T1000 (cell line): ENCODE results near the gene CD164L2.
A peak's percentile ranks its signal among the peaks of the same experiment; 100 is the strongest.

Experiments
- DNase-seq: peaks from one replicate; lab custom pipeline; 2025; ENCODE audit warnings: mixed read lengths; lab: John Stamatoyannopoulos, UW

The CD164L2 gene

DNA sequence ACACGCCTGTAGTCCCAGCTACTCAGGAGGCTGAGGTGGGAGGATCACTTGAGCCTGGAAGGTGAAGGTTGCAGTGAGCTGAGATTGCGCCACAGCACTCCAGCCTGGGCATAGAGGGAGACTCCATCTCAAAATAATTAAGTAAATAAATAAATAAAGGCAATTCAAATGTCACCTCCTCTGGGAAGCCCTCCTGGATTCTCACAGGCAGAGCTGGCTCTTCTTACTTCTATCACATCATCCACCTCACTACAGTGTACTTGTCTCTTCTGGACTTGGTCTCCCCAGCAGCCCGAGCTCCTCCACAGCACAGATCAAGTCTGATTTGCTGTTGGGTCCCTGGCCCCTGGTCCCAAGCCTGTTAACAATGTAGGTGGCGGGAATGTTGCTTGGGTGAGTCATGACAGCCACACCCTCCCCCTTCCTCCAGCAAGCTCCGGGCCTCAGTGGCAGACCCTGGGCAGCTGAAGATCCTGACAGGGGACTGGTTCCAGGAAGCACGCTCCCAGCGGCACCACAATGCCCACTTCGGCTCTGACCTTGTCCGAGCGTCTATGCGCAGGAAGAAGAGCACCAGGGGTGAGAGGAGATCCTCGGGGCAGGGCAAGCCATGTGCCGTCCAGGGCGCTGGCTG is 36.0 kb downstream of the CD164L2 start:
- no peak for DNase-seq

DNA sequence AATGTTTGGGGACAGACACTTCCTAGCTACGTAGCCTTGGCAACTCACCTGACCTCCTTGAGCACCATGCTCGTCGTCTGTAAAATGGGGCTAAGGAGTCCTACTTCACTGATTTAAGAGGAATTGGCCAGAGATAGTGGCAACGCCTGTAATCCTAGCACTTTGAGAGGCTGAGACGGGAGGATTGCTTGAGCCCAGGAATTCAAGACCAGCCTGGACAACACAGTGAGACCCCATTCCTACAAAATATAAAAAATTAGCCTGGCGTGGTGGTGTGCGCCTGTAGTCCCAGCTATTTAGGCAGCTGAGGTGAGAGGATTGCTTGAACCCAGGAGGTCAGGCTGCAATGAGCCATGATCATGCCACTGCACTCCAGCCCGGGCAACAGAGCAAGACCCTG is 36.8 kb downstream of the CD164L2 start:
- DNase-seq, result no peak

DNA sequence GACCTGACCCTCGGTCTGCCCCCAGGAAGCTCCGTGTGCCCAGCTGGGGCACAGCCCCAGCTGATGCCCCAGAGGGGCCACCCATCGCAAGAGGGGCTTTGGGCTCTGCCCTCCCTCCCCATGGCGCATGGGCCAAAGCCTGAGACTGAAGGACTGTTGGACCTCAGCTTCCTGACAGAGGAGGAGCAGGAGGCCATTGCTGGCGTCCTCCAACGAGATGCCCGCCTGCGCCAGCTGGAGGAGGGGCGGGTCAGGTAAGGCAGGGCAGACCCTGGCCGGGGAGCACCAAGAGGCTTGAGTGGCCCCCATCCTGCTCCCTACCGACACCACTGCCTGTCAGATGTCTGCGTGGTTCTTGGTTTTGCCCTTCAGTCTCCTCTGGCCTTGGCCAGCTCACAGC is 37.9 kb downstream of the CD164L2 start:
- no peak for DNase-seq

DNA sequence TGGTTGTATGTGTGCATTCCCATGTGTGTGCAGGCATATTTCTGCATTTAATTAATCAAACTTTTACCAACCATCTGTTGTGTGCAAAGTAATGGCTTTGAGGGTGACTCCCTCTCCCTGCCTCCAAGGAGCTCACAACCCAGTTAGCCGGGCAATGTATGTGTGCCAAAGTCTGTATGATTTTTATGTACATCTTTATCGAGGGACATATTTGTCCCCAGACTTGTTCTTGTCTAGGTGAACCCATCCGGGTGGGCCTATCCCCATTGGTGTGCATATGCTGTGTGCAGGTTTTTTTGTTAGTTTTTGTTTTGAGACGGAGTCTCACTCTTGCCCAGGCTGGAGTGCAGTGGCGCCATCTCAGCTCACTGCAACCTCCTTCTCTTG is 39.5 kb downstream of the CD164L2 start:
- no peak for DNase-seq

DNA sequence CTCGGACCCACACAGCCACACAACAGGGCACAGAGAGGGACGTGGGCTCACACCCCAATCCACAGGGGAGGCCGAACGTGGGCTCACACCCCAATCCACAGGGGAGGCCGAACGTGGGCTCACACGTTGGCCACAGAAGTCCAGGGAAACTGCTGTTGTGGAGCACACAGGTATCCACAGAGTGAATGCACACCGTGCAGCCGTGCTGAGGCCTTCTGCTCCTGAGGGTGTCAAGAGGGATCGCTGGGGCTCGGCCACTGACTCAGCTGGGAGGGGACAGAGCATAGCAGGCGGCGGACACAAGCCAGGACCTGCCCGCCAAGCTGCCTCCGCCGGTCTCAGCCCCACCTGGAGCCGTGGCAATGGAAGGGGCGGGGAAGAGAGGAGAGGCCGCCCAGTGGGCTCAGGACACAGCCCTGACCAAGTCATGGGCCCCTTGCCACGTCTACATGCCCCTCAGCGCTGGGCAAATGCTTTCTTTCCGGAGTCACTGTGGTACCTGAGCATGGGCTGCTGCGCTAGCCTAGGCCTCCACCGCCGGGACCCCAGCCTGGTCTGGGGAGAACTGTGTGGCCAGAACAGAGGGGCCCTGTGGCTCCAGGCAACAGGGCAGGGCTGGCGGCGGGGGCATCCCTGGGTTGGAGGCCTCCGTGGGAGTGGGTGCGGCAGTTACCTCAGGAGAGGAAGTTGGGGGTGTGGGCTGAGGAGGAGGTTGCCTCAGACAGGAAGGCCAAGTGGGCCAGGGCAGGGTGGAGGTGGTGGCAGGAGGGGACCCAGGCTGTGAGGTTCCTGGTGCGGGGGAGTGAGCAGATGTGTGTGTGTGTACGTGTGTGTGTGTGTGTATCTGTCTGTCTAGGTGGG is 40.1 kb downstream of the CD164L2 start:
- no peak for DNase-seq

DNA sequence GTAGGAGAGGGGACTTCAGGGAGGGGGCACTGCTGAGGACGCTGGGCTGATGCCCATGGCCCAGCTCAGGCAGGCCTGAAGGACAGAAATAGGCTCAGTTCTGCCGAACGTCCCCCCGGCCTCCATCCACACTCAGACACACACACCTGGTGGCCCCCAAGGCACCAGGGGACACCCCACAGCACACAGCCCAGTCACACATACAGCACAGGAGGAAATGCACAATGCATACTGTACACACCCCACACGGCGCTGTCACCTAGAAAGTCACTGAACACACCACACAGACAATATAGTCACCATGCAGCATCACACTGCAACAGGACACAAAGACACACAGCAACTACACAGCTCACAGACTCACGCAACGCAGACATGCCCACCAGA is 40.7 kb downstream of the CD164L2 start:
- DNase-seq, result no peak

DNA sequence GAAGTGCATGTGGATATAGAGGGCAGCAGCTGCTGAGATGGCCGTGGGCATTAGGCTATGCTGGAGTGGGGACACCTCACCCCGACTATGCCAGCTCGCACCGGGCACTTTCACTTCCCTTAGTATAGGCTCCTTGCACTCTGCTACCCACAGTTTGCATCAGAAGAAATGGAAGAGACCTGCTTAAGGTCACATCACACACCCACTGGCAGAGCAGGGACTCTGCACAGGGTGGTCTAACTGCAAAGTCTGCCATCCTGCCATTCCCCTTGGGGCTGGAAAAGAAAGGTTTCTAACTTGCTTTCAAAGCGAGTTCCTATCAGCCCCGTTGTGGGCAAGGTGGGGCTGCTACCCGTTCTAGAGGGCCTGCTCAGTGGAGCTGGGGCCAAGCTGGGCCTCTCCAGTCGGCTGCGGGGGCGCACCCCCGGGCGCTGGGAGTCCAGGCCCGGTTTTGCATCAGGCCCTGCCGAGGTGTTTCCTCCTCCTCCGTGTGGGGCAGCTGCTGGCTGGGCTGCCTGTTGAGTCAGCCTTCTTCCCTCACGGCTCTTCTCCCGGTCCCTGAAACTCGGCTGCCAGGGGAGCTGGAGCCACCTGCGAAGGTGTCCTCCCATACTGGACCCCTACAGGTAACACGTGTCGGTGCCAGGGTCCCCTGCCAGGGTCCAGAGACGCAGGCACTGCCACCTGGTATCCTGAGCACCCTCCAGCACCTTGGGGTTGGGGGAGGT is 41.4 kb downstream of the CD164L2 start, which contains the start of gene SYTL1:
Gene SYTL1 (plus strand): TSS at position 498 of the 728 bp plus-strand sequence. CDS start 3,313 bp downstream, outside the sequence.
- peak; percentile 26 for DNase-seq

DNA sequence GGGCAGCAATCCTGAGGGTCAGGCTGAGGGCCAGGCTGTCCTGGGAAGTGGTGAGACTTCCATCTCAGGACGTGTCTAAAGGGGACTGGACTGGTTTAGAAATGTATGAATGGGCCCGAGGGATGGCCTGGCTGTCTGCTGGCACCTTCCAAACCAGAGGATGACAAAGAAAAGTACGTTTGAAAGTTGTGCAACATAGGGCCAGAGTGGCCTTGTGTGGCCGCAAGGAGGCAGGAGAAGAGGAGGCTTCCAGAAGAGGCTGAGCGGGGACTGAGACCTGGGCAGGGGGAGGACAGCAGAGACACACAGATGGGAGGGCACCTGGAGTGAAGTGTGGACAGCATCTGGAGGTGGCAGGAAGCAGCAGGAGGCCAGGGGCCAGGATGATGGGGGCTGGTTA is 43.9 kb downstream of the CD164L2 start:
- no peak for DNase-seq

DNA sequence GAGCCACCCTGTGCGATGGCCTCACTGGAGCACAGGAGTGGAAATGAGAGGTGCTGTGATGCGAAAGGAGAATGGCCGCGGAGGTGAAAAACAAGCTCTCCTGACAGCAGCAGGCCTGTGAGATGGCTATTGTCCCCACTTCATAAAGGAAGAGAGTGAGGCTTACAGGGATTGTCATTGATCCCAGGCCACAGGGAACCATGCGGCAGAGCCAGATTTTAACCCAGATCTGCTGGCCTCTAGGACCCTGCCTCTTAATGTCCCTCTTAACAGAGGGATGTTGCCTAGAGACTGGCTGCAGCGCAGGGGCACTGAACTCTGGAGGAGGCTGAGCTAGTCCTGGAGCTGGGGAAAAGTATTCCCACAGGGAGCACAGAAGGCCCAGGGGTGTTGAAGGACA is 44.4 kb downstream of the CD164L2 start:
- no peak for DNase-seq

DNA sequence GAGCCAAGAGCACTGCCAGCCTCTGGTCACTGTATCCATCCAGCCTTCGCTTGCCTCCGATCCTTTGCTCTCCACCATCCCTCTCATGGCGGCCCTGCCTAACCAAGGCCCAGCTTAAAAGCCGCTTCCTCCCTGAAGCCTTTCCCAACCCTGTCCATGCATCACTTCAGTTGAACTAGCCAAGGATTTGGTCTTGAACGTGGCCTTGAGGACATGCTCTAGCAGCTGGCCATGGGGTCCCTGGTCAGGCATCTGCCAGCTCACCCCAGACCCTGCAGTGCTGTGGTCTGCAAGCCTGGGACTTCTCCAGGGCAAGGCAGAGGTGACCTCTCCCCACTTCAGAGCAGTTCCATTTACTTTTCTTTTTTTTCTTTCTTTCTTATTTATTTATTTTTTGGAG is 46.4 kb downstream of the CD164L2 start:
- no peak for DNase-seq

DNA sequence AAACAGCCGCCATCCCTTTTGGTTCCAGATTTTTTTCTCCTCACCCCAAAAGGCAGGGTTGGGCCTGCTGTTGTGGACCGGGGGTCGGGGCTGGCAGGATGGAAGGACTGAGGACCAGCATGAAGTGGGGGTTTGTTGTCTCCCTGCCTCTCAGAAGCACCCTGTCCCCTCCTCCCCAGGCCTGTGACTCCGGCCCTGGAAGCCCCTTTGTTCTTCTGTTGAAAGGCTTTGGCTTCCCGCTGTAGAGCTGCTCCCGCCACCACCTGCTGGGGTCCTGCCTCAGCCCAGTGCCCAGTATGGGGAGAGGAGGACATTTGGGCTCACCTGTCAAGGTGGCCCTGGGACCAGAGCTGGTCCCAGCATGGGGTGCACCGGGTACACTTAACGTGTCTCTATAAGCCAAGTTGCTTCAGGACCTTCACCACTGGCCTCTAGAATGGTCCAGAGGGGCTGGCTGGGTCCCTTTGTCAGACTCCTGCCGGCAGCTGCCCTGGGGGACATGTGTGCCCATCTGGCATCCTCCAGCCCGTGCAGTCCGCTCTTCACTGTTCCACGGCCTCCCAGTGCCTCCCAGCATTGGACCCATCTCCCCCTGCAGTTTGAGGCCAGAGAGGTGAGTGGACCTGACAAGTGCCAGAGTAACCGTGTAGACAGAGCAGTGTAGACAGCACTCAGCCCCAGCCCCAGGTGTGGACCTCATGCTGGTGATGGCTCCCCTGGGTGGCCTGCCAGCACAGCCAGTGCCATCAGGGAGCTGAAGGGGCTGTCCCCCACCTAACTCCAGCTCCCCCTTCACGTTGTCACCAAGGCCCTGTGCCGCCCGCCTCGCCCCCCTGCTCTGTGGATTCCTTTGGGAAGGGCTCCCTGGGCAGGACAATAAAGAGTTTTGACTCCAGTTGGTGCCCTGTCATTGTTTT is 47.4 kb downstream of the CD164L2 start:
- no peak for DNase-seq

DNA sequence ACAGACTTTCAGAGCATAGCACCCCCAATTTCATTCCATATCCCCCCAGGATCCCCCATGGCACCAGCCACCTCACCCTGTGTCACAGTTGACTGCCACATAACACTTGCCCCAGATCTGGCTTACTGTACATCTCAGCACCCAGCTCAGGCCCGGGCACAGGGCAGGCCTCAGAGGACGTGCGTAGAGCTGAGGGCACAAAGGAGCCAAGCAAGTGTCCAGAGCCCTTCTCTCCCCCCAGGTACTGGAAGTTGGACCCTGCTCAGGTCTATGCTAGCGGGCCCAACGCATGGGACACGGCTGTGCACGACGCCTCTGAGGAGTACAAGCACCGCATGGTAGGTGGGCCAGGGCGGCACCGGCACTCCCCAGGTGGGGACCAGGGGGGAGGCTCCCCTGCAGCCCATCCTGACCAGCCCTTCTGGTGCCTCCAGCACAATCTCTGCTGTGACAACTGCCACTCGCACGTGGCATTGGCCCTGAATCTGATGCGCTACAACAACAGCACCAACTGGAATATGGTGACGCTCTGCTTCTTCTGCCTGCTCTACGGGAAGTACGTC is 49.3 kb downstream of the CD164L2 start:
- no peak for DNase-seq

DNA sequence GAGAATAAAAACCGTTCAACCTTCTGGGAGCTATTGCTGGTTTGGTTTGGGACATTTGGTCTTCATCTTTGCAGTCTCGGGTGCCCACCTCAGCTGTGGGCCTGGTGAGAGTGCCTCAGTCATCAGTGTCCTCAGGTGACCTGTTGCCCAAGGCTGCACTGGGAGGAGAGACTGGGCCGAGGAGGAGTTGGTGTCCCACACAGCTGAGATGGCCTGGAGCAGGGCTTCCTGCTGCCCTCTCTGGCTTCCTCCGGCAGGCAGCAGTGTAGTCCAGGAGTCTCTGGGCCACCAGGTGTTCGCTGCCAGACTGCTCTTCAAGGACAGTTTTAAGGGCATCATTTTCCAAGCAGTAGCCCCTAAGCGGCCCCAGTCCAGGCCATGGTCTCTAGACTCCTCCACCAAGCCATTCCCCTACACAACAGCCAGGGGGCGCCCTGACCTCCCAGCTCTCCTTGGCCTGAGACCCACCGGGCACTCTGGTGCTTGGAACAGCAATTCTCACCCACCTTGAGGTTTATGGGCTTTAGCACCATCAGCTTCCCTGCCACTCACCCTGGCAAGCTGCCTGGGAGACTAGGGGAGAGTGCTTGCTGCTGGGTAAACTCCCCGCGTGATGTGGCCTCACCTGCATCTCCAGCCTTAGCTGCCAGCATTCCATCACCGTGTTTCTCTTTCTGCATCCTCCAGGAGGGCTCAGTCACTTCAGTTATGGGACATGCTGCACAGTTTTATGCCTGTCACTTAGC is 50.4 kb downstream of the CD164L2 start:
- no peak for DNase-seq

DNA sequence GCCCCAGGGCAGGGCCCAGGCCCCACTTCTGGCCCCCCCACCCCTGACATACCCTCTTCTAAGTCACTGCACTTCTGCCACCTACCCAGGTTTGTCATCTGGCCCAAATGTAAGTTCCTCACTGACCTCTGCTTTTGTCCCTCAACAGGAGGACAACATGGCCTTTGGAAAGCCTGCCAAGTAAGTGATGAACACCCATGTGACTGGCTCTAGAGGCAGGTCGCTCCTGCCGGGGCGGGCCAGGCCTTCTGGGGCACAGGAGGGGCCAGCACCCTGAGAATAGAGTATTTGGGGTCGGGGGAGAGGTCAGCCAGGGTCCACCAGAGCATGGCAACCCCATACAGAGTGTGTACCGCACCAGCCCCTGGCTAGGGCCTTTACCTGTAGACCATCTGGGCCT is 51.2 kb downstream of the CD164L2 start:
- no peak for DNase-seq

DNA sequence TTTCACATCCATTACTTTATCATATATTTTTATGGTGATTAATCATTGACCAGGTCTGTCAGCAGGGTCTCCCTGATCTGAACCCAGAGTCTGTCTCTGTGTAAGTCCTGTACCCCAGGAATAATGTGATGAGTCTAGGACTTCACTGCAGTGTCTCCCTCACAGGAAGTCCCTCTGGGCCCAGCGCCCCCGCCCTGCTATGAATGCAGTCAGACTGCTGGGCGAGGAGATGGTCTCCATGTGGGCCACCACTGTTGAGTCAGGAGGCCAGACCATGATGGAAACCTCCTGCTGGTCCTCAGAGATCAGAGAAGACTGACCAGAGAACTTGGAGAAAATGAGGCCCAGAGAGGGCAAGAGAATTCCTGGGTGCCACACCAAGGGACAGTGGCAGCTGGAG is 51.7 kb downstream of the CD164L2 start:
- DNase-seq, result no peak

DNA sequence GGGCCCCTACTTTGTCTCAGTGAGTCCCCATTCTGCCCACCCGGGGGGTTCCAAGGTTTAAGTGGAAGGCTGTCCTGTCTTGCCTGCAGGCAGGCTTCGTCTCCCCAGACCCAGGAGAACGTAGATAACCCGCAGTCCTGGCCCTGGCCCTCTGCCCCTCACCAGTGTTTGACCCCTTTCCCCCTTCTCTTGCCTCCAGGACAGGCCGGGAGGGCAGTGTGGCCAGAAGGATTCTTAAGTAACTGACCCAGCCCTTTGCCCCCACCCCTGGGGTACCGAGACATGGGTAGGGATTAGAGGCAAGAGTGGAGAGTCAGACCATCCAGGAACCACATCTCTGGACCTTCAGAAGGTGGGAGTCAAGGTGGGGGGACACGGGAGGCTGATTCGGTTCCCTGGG is 52.3 kb downstream of the CD164L2 start:
- DNase-seq, result no peak
